VCaP (cell line): ENCODE results near the gene XIRP2.

Source experiments
- H3K27ac ChIP-seq: fragments of 450-650 bp; 2 replicates; pipeline ENCODE4 v1.5.1; 2017
- TF ChIP-seq, protein P1 (sequence below): fragments of 450-650 bp; conservative IDR thresholded peaks from 2 replicates; pipeline ENCODE4 v1.5.1; 2017; ENCODE audit warnings: mild to moderate bottlenecking, moderate library complexity

XIRP2 gene

DNA sequence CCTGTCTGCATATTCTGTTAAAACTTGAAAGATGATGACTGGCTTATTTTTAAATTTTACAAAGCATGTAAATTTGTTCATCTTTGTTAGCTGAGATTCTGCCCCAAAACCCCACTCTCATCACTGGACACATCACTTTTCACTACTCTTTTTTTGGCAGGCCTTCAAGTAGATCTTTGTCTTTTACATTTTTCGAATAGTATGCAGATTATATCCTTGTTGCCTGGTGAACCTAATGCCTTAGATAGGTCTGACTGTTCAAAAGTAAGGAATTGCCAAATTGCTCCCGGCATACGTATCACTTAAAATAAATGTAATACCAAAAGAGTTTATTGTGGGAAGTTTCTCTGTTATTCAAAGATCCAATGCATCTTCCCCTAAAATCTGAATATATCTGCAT lies 303.3 kb downstream of the XIRP2 start:
- no peak overlapping the region for H3K27ac ChIP-seq

DNA sequence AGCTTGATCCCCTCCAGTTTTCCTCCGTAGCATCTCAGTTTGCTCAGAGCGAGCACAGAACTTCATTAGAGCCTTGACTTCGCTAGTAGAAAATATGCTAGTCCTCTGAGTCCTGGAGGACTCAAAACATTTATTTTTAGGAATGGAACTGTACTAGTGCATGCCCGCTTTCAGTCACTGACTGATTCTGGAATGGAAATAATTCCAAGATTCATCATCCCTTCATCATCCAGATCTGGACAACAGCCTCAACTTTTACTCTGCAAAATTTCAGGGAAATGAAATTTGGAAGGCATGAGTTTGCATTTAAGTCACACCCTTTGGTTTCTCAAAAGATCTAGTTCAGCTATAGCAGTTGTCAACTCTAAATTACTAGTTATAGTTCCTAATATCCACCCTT lies 304.6 kb downstream of the XIRP2 start:
- no peak overlapping the region for H3K27ac ChIP-seq
- TF ChIP-seq, protein P1, sequence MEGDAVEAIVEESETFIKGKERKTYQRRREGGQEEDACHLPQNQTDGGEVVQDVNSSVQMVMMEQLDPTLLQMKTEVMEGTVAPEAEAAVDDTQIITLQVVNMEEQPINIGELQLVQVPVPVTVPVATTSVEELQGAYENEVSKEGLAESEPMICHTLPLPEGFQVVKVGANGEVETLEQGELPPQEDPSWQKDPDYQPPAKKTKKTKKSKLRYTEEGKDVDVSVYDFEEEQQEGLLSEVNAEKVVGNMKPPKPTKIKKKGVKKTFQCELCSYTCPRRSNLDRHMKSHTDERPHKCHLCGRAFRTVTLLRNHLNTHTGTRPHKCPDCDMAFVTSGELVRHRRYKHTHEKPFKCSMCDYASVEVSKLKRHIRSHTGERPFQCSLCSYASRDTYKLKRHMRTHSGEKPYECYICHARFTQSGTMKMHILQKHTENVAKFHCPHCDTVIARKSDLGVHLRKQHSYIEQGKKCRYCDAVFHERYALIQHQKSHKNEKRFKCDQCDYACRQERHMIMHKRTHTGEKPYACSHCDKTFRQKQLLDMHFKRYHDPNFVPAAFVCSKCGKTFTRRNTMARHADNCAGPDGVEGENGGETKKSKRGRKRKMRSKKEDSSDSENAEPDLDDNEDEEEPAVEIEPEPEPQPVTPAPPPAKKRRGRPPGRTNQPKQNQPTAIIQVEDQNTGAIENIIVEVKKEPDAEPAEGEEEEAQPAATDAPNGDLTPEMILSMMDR: no peak

More for the DNA sequence above, 303.3 kb downstream of the XIRP2 start:
- TF ChIP-seq, protein P1: no peak

DNA sequence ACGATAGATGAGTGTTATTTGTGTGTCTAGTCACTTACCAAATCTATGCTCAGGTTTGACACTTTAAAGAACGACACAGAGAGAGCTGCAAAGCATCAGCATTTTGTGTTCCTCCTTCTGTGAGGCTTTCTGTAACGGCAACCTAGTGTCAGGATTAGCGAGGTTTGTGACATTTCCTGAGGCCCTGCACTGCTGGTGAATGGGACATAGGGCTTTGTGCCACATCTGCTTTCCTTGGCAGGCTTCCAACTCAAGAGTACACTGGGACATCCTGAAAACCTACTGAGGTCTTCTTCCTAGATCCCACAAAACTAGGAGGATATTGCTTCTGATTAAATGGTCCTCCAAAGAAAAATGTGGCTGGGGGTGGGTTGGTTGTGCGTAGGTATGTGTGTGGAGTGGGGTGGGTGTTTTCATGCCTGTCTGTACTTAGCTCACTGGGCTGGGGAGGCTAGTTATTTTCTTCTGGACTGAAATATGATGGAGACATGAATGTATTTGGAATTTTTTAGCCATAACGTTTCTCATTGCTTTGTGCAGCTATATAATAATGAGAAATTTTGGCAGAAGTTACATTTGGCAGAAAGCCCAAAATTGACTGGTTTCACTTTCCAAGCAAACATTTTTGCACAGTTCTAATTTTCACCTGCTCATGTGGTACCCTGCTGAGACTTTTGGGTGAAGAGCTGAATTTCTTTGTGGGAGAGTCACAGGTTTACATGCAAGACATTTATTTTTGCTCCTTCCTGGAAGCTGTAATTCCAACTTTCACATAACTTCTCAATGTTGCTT lies 308.4 kb downstream of the XIRP2 start:
- TF ChIP-seq, protein P1: no peak
- H3K27ac ChIP-seq: no peak overlapping the region

DNA sequence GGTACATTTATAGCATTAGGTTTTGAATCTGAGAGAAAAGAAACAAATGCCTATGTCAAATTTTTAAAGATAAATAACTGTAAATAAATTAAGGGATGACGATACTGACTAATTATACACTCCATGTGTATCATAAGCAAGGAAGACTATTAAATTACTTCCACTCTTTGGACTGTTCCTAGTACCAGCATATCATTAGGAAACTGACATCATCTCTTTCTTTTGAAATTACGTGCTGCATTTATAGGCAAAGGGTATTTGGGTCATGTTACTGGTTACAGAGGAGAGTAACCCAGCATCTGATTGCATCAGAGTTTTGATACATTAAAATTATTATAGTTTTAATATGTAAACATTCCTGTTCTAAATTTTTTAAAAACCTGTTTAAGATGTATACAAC lies 309.7 kb downstream of the XIRP2 start:
- no peak overlapping the region for H3K27ac ChIP-seq

DNA sequence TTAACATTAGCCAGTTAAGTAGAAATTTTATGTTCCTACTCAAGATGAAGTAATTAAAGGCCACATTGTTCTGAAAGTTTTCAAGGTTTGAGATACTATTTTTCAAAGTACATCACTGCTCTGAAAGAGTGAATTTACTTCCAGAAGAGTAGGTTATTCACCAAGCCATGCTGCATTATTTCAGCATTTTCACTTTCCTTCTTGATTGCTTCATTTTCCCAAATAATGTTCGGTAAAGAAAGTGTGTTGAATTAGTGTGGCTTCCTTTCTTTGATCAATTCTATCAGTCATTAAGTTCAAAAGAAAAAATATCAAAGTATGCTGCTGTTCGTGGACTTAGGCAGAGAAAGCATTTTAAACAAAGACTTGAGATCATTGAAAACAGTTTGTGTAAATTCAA lies 310.3 kb downstream of the XIRP2 start:
- TF ChIP-seq, protein P1: no peak
- no peak overlapping the region for H3K27ac ChIP-seq

More for the DNA sequence above, 309.7 kb downstream of the XIRP2 start:
- TF ChIP-seq, protein P1: no peak

DNA sequence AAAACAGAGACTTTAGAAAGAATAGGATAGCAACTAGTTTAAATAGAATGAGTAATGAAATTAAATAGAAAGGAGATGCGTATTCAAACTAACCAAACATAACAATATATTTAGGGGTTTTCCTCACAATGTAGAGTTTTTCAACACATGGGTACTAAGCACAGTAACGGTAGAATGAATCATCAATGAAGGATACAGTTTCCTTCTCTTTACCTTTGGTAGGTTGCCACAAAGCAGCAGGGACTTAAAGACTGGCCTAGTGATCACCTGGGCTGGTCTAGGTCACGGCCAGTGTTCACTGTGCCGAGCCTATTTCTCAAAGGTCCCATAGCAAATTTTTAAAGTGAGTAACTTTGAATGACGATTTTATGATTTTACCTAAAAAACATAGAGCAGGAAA lies 311.7 kb downstream of the XIRP2 start:
- no peak overlapping the region for H3K27ac ChIP-seq
- TF ChIP-seq, protein P1: no peak

DNA sequence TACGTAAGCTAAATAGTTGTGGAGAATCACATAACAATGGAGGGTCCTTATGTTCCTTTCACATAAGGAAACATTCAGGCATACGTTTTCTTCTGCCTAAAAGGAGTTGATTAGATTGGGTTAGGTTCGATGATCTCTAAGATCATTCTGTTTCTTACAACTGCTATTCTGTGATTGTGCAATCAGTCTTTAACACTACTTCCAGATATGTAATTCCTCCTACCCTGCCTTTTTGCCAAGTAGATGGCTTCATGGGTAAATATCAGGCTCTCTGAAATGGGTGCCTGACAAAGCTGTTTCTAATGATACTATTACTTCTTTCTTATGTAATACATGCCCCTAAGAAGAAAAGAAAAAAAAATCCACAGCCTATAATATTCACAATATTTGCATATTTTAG lies 321.5 kb downstream of the XIRP2 start:
- no peak overlapping the region for H3K27ac ChIP-seq
- TF ChIP-seq, protein P1: no peak
